Activated CD8-positive, alpha-beta memory T cell treated with anti-CD3 and anti-CD28 coated beads, Interleukin-2, amount 50 U/mL, for 24 hours (primary cell): ENCODE measurements around the gene MLPH.

ENCODE experiments used
- DNase-seq: peaks from one replicate; pipeline ENCODE4 v3.0.0-alpha.2; 2020; ENCODE audit errors: extremely low read depth

Gene MLPH

DNA sequence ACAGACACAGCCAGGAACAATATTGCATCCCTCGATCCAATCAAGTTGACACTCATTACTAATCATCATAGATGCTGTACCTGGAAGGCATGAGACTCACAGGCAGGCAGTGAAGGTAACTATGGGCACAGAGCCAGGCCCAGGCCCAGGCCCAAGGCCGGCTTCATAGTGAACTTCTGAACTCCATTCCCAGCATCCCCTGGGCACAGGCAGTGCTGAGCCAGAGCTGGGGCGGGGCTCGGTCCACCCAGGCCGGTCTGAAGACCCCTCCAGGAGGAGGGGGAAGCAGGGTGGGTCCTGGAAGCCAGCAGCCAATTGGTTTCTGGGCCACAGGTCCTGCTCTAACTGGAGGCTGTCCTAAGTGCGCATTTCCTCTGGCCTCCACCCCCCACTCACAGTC, 37.6 kb downstream of the MLPH start:
- no peak for DNase-seq

DNA sequence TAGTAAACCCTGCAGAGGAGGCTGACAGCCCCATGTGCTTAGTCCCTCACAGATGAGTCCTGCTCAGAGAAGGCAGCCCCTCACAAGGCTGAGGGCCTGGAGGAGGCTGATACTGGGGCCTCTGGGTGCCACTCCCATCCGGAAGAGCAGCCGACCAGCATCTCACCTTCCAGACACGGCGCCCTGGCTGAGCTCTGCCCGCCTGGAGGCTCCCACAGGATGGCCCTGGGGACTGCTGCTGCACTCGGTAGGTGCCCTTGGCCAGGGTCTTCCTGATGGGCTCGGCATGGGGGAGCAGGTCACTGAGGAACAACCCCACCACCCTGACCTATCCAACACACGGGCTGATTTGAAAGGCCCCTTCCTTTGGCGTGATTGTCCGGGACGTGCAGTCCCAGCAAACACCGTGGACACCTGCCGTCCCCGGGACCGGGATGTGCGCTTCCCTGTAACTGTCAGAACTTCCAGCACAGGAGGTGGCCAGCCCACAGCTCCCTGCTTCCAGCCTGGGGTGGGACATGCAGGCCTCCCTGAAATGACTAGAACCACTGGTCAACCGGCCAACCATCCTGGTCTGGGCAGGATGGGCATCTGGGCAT, 38.6 kb downstream of the MLPH start:
- no peak for DNase-seq

GRCh38 chr2:237527233-237527632, 40.2 kb downstream of the MLPH start:
- no peak for DNase-seq

DNA sequence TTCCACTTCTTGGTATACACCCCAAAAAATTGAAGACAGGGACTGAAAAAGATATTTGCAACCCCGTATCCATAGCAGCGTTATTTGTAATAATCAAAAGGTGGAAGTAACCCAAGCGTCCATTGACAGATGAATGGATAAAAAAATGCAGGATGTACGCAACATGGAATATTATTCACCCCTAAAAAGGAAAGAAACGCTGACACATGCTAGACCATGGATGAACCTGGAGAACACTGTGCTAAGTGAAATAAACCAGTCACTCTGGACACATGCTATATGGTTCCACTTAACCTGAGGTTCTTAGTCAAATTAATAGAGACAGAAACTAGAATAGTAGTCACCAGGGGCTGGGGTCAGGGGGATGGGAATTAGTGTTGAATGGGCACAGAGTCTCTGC, 40.7 kb downstream of the MLPH start:
- no peak for DNase-seq

DNA sequence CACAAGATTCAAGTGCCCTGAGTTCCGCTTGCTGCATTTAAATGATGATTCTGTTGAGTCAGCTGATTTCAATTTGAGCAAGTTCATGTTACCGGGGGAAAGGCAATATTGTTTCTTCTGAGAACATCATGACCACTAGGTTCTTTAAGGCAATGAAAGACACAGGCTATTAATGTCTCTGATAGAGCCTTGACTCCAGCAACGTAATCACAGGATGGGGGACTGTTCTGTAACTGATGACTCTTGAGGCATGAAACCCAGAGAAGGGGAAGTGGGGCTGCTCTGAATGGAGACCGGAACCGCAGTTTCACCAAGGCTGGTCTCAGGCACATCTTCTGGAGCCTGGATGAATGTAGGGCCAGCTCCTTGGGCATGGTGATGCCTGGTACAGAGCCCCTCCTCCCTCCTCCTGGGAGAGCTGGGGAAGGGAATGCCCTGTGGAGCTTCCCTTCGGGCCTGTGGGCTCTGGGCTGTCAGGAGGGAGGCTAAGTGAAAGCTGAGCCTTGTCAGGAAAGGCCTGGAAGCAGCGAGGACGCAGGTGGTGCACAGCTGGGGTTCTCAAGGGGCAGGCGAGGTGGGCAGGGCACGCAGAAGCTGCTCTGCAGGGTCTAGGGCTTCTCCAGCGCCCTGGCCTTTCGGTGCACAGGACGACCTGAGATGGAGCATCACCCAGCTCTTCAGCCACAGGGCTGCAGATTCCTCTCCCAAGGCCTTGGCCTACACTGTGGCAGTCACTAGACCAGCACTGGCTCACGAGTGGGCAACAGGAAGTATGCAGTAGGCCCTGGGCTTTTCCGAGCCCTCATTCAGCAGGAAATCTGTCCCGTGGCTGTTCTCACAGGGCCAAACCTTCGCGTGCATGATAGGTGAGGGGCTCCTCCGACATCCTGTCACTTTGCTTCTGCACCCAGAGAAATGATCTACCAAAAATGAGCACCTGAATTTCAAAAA, 42.7 kb downstream of the MLPH start:
- no peak for DNase-seq

- no peak for DNase-seq
These were observed 43.7 kb downstream of the MLPH start for GRCh38 chr2:237530472-237531433.

GRCh38 chr2:237532160-237532559, 45.1 kb downstream of the MLPH start:
- DNase-seq, result no peak

DNA sequence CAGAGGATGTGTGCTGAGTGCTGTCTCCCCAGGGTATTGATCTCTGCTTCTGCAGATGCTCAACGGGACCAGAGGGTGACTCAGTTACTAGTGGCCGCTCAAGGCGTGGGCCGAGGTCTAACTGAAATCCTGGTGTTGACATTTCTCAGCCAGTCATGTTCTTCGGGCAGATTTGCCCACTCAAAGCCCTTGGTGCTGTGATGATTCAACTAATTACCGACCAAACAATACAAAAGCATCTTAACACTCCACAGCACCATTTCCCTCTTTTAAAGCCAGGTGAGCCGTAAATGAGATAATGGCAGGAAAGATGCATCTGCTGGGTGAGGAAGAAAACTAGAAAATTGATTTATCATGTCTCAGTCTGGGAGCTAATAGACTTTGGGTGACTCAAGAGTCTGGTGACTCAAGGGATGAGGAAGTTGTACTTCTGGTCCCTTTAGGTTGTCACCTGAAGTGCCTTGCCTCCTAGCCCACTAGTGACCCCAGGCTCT, 46.7 kb downstream of the MLPH start:
- DNase-seq, result no peak

GRCh38 chr2:237534380-237534779, 47.3 kb downstream of the MLPH start:
- DNase-seq, result no peak

- no peak for DNase-seq
These were observed 48.5 kb downstream of the MLPH start for GRCh38 chr2:237535385-237536082.

DNA sequence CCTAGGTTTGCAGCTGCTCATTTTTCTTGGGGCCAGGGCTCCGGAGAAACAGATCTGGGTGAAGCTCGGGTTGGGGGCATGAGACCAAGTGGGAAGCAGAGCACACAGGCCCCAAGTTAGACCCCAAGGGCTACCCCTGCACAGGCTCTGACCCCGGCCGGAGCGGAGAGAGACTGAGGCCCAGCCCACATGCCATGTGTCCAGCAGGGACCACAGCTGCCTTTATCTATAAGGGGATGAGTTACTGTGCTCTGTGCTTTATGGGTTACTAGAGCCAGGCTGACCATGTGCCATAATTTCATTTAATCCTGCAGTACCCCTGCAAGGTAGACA, 49.0 kb downstream of the MLPH start:
- DNase-seq, result no peak

- DNase-seq, result no peak
These were observed 49.6 kb downstream of the MLPH start for GRCh38 chr2:237536617-237537016.

- no peak for DNase-seq
These were observed 51.1 kb downstream of the MLPH start for GRCh38 chr2:237538001-237538720.

DNA sequence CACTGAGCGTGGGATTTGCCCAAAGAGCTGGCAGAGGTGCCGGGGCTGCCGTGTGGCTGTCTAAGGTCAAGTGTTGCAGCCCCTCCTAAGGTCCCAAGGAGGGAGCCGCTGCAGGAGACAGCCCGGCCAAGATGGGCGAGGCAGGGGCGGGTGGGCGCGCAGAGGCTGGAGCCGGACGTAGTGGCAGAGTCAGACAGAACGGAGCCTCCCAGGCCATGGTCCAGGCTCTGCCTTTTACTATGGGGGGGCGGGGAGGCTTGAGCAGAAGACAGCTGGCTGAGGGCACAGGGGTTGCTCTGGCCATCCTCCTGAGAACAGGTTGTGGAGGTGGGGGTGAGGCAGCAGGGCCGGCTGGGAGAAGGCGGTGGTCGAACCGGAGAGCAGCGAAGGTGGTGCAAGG, 51.9 kb downstream of the MLPH start:
- no peak for DNase-seq

DNA sequence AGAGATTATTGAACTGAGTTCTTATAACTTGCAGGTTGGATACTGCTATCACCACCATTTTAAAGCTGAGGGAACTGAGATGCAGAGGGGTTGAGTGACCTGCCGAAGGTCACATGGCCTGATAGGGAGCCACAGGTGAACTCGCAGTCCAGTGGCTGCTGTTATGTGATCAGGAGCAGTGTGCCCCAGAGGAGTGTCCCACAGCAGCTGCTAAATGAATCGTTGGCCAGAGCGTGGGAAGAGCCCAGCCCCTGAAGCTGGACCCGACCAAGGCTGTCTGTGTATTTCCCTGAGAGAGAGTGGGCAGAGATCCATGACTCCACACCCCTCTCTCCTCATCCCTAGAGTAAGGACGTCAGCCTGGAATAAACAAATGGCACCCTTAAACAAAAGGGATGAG, 52.6 kb downstream of the MLPH start:
- no peak for DNase-seq

DNA sequence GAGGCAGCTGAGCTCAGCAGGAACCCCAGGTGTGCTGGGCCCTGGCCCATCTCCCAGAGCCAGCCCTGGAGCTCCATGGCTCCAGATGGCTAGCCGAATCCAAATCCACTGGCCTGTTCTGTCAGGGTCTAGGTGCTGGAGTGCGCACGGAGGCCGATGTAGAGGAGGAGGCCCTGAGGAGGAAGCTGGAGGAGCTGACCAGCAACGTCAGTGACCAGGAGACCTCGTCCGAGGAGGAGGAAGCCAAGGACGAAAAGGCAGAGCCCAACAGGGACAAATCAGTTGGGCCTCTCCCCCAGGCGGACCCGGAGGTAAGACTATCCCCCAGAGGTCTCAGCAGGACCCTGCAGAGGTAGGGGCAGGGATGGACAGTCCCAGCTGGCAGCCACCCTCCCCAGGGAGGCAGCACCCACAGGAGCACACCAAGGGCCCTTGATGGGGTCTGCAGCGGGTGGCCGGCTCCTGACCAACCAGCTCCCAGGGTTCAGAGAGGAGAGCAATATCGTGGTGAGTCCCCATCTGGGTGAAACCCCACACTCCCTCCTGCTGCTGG, 53.2 kb downstream of the MLPH start:
- DNase-seq, result no peak

DNA sequence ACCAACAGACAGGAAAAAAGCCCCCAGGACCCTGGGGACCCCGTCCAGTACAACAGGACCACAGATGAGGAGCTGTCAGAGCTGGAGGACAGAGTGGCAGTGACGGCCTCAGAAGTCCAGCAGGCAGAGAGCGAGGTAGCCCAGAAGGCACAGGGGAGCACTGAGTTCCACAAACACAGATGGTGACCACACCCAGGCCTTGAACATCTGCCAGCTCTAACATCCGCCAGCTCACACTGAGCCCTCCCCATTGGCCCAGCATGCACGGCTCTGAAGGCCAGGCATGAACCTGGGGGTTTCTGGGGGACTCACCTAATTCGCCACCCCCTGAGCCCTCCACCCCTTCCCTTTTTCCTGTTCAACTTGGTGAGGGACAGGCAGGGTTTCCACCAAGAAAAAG, 53.8 kb downstream of the MLPH start:
- DNase-seq, result no peak

GRCh38 chr2:237541243-237541642, 54.2 kb downstream of the MLPH start:
- no peak for DNase-seq

- no peak for DNase-seq
These were observed 55.1 kb downstream of the MLPH start for GRCh38 chr2:237542001-237542704.
